ENCODE data around the gene PLEKHA8.

DNA sequence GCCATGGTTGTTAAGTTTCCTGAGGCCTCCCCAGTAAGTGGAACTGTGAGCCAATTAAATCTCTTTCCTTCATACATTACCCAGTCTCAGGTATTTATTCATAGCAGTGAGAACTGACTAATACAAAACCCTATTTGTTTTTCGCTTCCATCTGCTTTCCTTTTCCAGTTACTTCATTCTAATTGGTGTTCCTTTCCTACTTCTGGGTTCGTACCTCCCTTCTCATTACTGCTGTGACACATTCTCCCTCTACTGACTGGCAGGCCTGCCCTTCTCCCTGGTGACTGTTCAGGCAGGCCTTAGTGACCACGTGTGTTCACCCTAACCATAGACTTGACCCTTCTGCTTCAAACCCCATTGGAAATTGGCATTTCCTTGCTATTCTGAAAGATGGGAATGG, 144.2 kb downstream of the PLEKHA8 start:
- TF ChIP-seq YY1 (IDR thresholded peaks at IDR 0.05; ENCODE audit: insufficient read depth, insufficient read length): no peak
- no peak for TF ChIP-seq ZNF274 (IDR thresholded peaks at IDR 0.05; ENCODE audit: low read depth, low read length)

Measured in NT2/D1 (cell line).